MG63 (cell line): ENCODE results near the gene ZNF358. TPM values are rescaled to one million over a fixed set of nuclear protein-coding genes. Genes with fewer than 3 reads are reported as not detected.

Source experiments
- DNase-seq: peaks from one replicate; pipeline ENCODE4 v3.0.0-alpha.2; 2020
- H3K27me3 ChIP-seq: fragments of 250-450 bp; sonication (Bioruptor Pico); 2 replicates; pipeline ENCODE4 v1.5.1; 2020; ENCODE audit warnings: mild to moderate bottlenecking, moderate library complexity
- H3K36me3 ChIP-seq: fragments of 250-450 bp; sonication (Bioruptor Pico); 2 replicates; pipeline ENCODE4 v1.5.1; 2020; ENCODE audit warnings: mild to moderate bottlenecking, moderate library complexity
- H3K4me3 ChIP-seq: fragments of 250-450 bp; sonication (Bioruptor Pico); 2 replicates; pipeline ENCODE4 v1.5.1; 2020; ENCODE audit warnings: mild to moderate bottlenecking, moderate library complexity
- H3K9me3 ChIP-seq: fragments of 250-450 bp; sonication (Bioruptor Pico); 2 replicates; pipeline ENCODE4 v1.5.1; 2020; ENCODE audit warnings: mild to moderate bottlenecking, moderate library complexity
- total RNA-seq: library from RNA; depleted of rRNA; stranded (reverse); fragments of >200 nt; shearing (Covaris generic); gene quantifications from 2 replicates; pipeline ENCODE4 v1.2.3, GENCODE V29; 2014; ENCODE audit warnings: low replicate concordance; rRNA removed

The ZNF358 gene
- total RNA-seq, 1 experiment from 2014 or later: 44.9 TPM

DNA sequence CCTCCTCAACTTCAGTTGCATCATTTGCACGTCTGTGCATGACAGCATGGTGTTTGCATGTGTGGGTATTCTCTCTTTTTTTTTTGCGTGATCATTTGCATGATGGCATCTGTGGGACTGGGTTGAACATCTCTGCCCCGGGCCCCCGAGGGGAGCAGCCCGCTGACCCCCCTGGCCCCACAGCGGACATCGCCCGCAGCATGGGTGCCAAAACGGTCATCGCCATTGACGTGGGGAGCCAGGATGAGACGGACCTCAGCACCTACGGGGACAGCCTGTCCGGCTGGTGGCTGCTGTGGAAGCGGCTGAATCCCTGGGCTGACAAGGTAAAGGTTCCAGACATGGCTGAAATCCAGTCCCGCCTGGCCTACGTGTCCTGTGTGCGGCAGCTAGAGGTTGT is 42.8 kb downstream of the ZNF358 start:
- Histone ChIP-seq H3K4me3 (no peak overlapping the region), H3K36me3 (peaks cover 43% of the 10 kb centered on the region), H3K27me3 (no peaks in the 10 kb centered on the region), H3K9me3 (no peaks in the 10 kb centered on the region)
- no peak for DNase-seq

DNA sequence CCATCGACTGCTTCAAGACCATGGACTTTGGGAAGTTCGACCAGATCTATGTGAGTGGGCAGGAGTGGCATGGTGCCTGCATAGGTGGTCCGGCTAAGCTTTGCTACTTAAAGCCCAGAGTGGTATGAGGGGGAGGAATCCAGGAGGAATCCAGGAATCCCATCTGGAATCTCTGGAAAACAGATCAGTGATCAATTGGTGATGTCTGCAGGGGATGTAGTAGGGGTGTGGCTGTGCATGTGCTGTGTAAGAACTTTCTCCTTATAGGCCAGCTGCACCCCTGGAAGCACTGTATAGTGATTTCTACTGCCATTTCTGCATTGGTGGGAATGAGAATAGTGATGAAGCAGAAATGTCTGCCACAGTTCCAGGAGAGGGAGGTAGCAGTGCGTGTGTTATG is 43.2 kb downstream of the ZNF358 start:
- peaks cover 43% of the 10 kb centered on the region for H3K36me3 ChIP-seq
- H3K9me3 ChIP-seq: no peaks in the 10 kb centered on the region
- no peak for DNase-seq
- no peaks in the 10 kb centered on the region for H3K27me3 ChIP-seq
- no peak overlapping the region for H3K4me3 ChIP-seq

DNA sequence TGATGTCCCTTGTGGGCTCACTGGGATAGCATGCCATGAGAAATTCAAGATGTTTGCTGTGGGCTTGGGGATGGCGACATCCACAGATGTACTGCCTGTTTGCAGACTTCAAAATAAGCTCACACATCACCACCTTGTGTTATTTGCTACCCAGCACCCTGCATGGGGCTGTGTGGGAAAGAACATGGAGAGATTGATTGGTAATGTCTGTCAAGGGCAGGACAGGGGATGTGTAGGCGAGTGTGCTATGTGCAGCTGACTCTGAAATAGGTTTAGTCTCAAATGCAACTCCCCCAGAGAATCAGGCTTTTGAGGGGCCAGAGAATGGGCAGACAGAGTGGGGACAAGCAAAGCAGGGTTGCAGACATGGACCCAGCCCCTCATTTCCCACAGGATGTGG is 44.4 kb downstream of the ZNF358 start:
- Histone ChIP-seq H3K36me3 (peaks cover 35% of the 10 kb centered on the region), H3K27me3 (no peaks in the 10 kb centered on the region), H3K9me3 (no peaks in the 10 kb centered on the region), H3K4me3 (no peak overlapping the region)
- no peak for DNase-seq

DNA sequence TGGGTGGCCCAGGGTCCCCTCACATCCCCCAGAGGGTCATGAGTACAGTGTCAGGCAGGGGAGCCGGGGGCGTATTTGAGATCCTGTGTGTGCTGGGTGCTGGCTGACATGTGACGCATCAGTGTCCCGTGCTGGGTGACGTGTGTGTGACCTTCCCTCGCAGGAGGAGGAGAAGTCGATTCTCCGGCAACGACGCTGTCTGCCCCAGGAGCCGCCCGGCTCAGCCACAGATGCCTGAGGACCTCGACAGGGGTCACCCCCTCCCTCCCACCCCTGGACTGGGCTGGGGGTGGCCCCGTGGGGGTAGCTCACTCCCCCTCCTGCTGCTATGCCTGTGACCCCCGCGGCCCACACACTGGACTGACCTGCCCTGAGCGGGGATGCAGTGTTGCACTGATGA is 45.4 kb downstream of the ZNF358 start:
- Histone ChIP-seq H3K4me3 (no peak overlapping the region), H3K36me3 (peaks cover 26% of the 10 kb centered on the region), H3K9me3 (no peaks in the 10 kb centered on the region), H3K27me3 (no peaks in the 10 kb centered on the region)
- DNase-seq: no peak

DNA sequence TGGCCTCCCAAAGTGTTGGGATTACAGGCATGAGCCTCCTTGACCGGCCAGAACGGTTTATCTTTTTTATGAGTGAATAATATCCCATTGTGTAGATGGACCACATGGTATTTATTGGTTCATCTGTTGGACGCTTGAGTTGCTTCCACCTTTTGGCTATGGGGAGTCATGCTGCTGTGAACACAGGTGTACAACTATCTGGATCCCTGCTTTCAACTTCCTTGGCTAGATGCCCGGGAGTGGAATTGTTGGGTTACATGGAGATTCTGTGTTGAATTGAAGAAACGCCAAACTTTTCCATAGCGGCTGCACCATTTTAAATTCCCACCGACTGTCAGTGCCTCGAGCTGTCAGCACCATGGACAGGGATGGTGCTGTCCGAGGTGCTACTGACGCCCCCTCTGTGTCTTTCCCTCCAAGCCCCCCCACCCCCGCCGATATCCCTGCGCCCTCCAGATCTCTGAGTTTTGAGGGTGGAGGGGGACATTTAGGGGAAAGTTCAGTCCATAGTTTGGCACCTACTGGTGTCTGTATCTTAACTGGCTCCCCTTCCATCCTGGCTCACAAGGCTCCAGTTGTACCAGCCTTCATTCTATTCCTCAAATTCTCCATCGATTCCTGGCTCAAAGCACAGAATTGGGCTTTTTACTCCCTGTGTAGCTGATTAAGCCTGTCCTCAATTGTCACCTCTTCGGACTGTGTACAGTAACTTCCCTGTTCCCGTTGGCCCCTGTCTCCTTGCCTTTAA is 46.9 kb downstream of the ZNF358 start:
- no peak for DNase-seq
- no peaks in the 10 kb centered on the region for H3K9me3 ChIP-seq

DNA sequence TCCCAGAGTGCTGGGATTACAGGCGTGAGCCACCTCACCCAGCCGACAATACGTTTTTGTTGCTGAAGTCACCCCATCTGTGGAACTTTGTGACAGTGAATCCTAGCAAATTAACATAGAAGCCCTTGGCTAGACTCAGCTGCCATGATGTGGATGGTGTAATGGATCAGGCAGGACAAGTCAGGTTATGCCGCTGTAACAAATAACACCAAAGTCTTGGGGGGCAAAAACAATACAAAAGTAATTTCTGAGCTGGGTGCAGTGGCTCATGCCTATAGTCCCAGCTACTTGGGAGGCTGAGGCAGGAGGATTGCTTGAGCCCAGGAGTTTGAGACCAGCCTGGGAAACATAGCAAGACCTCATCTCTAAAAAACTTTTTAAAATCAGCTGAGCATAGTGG is 49.0 kb downstream of the ZNF358 start:
- no peak for DNase-seq
- peaks cover 3% of the 10 kb centered on the region for H3K36me3 ChIP-seq

More for the DNA sequence above, 46.9 kb downstream of the ZNF358 start:
- Histone ChIP-seq H3K4me3 (no peak overlapping the region), H3K36me3 (peaks cover 16% of the 10 kb centered on the region), H3K27me3 (peaks cover 2% of the 10 kb centered on the region; the same call in 1 of the 2 replicates)

DNA sequence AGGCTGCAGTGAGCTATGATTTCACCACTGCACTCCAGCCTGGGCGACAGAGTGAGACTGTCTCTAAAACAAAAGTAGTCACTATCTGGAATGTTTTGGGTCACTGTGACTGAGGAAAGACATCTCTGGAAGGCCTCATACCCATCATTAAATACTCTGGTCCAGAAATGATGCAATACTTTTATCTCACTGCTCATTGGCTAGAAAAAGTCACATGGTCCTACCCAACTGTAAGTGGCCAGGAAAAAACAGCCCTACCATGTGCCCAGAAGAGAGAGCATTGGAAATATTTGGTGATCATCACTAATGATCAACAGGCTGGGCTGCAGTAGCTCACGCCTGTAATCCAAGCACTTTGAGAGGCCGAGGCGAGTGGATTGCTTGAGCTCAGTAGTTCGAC is 49.4 kb downstream of the ZNF358 start:
- no peak for DNase-seq
- Histone ChIP-seq H3K36me3 (peaks cover 3% of the 10 kb centered on the region), H3K9me3 (no peaks in the 10 kb centered on the region), H3K4me3 (no peak overlapping the region), H3K27me3 (peaks cover 2% of the 10 kb centered on the region; the same call in 1 of the 2 replicates)

More for the DNA sequence above, 49.0 kb downstream of the ZNF358 start:
- Histone ChIP-seq H3K4me3 (no peak overlapping the region), H3K9me3 (no peaks in the 10 kb centered on the region), H3K27me3 (peaks cover 2% of the 10 kb centered on the region; the same call in 1 of the 2 replicates)

Other genes with a start within 250 kb of the ZNF358 start
- 3.9 and 7.6 TPM in 2 replicates for gene INSR, start 221.7 kb upstream of the ZNF358 start, total RNA-seq
- gene ARHGEF18, start 167.2 kb upstream of the ZNF358 start, total RNA-seq: 27.0 and 39.0 TPM in 2 replicates
- gene PEX11G, start 27.1 kb upstream of the ZNF358 start, total RNA-seq: not detected in 2 replicates
- 6.4 and 10.3 TPM in 2 replicates for gene MCOLN1, start 6.5 kb downstream of the ZNF358 start, total RNA-seq
- gene PNPLA6, start 19.6 kb downstream of the ZNF358 start, total RNA-seq: 175 and 184 TPM in 2 replicates
- 0.56 and 0.89 TPM in 2 replicates for gene CAMSAP3, start 79.8 kb downstream of the ZNF358 start, total RNA-seq
- 71.0 and 115 TPM in 2 replicates for gene XAB2, start 113.4 kb downstream of the ZNF358 start, total RNA-seq
- 0.39 and 69.0 TPM in 2 replicates for gene PET100, start 113.7 kb downstream of the ZNF358 start, total RNA-seq
- gene PCP2, start 117.6 kb downstream of the ZNF358 start, total RNA-seq: not detected in 2 replicates
- gene STXBP2, start 121.0 kb downstream of the ZNF358 start, total RNA-seq: 3.5 TPM in 1 of 2 replicates, not detected in the other
- not detected in 2 replicates for gene RETN, start 152.9 kb downstream of the ZNF358 start, total RNA-seq
- gene MCEMP1, start 161.0 kb downstream of the ZNF358 start, total RNA-seq: not detected in 2 replicates
- gene TRAPPC5, start 164.7 kb downstream of the ZNF358 start, total RNA-seq: 159 and 202 TPM in 2 replicates
- gene FCER2, start 186.0 kb downstream of the ZNF358 start, total RNA-seq: not detected in 2 replicates
- gene CLEC4G, start 216.0 kb downstream of the ZNF358 start, total RNA-seq: not detected in 2 replicates
- not detected in 2 replicates for gene CD209, start 231.4 kb downstream of the ZNF358 start, total RNA-seq
- not detected in 2 replicates for gene CLEC4M, start 247.1 kb downstream of the ZNF358 start, total RNA-seq